UCSD-AML1 (cell line): Measurements from ENCODE around the gene SMG7.
A peak's percentile ranks its signal among the peaks of the same experiment; 100 is the strongest.

ENCODE experiments used
- DNase-seq: peaks from one replicate; lab custom pipeline; 2025; ENCODE audit not compliant: unreplicated experiment; lab: John Stamatoyannopoulos, UW

Gene SMG7

GRCh38 chr1:183470147-183470960, 1.9 kb upstream of the SMG7 start:
- DNase-seq = peak; percentile 84

- peak; percentile 92 for DNase-seq
These were observed 1.1 kb upstream of the SMG7 start for GRCh38 chr1:183470961-183471742.

DNA sequence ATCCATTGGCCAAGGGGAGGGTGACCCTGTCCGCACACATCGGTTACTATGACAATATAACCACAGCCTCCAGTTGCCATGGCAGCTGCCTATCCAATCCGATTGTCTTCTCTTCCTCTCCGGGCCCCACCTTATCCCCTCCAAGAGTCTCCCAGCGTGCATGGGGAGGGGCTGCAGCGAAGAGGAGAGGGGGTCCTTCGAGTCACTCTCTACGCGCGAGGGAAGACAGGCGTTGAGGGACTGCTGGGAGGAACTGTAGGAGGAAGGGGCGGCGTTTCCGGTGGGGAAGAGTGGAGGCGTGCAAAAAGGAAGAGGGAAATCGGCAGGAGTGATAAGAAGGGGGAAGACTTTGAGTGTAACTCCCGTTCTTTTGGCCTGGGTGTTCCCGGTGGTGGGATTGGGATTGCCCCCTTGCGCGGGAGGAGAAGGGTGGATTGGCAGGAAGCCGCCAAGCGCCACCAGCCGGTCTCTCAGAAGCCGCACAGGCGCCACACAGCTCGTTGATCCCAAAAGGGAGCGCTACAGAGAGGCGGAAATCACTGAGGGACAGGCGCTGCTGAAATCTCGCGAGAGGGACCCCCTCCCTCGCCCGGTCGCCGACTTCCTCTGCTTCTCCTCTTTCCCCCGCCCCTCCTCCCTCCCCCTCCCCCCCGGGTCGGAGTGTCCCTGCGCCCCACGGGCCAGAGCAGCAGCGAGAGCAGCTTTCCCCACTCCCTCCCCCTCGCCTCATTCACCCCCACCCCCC, 384 bp upstream of the SMG7 start:
- peak; percentile 96 for DNase-seq

DNA sequence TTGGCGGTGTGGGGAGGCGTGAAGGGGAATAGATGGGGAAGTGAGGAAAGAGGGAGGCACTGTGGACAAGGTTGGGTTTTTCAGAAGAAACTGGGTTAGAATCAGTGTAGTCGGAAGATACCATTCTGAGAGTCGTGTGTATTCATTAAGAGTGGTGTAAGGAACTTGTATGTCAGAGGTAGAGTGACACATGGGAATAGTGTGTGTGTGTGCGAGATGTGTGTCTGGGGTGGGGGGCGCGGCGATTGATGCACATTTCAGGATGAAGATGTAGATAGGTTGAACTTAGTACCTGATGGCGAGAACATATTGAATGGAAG, 878 bp downstream of the SMG7 start:
- DNase-seq = peak; percentile 29

GRCh38 chr1:183476081-183476480, 3.8 kb downstream of the SMG7 start:
- DNase-seq = no peak

DNA sequence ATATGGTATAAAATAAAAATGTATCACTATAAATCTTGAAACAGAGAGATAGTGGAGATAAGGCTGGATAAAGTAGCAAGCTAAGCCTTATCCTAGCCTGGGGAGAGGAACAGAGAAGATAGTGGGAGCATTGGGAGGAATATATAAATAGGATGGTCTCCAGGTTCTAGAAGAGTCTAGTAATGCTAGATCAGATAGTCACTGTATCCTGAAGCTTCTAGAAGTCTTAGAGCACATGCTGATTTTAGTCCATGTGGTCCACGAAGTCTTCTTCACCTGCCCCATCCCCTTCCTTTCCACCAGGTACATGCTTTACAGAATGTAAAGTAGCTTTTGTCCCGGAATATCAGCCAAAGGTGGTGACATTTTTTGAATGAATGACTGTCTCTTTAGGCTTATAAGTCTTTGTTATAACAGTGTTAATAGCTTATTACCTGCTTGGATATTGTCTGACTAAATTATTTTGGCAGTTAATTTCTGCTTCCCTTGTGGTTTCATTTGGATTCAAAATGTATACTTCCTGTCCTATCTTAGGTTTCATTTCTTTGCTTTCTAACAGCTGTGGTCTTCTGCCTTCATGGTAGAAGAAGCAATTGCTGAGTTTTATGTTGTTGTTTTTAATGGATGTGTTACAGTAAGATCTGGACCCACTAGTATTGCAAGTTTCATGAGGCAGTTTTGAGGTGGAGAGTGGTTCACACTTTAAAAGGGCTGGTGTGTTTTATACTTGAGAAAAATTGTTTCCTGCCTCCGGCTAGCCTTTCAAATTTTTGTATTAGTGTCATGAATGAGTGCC, 5.9 kb downstream of the SMG7 start:
- DNase-seq = no peak

DNA sequence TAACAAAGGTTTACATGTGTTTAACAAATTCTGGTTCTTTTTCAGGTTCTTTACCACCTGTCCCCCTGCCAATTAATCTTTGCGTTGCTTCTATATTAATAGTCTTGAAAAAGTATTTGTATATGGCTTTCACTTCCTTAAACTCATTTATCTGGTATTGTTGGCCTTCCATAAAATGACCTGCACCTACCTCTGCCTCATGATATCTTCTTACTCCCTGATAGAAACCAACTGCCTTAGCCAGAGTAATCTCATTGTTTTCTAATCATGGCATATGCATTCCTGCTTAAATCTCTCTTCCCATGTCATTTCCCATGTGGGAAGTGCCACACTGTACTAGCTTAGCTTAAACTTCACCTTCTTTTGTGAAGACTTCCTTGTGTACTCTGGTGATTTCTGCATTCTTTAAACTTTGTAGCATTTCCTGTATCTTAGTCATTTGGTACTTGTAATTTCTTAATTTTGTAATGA, 8.7 kb downstream of the SMG7 start:
- DNase-seq = no peak

DNA sequence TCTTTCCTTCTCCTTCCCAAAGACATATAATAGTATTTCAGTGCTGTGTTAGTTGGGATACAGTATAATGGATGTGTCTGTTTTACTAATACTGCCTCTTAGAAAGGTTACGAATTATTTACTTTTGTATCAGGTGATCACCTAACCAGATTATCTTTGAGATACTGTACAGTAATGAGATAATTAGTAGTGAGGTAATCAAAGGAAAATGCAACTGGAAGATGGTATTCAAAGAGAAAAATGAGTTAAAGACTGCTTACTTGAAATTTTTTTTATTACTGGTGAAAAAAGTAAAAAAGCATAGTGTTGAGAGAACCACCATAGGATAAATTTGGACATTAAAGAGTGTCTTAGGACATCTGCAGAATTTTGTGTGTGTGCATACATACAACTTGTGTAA, 10.9 kb downstream of the SMG7 start:
- no peak for DNase-seq

- no peak for DNase-seq
These were observed 12.0 kb downstream of the SMG7 start for GRCh38 chr1:183484254-183484653.

DNA sequence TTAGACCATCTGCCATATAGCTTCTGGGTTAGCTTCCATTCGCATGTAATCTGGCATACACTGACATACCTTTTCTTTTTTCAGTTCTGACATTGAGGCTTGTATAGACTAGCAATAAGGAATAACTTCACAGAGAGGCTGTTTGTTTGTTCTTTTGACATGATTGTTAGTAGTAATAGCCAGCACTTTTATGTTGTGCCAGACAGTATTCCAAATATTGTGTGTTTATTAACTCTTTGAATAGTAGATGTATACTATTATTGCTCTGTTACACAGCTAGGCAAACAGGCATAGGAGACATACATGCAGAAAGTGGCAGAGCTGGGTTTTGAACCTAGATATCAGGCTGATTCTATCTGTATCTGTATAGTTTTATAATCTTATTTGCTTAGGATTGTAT, 12.6 kb downstream of the SMG7 start:
- DNase-seq = no peak

GRCh38 chr1:183487674-183488442, 15.6 kb downstream of the SMG7 start:
- DNase-seq = no peak

- no peak for DNase-seq
These were observed 18.6 kb downstream of the SMG7 start for GRCh38 chr1:183490932-183491331.

- no peak for DNase-seq
These were observed 21.4 kb downstream of the SMG7 start for GRCh38 chr1:183493540-183494245.

DNA sequence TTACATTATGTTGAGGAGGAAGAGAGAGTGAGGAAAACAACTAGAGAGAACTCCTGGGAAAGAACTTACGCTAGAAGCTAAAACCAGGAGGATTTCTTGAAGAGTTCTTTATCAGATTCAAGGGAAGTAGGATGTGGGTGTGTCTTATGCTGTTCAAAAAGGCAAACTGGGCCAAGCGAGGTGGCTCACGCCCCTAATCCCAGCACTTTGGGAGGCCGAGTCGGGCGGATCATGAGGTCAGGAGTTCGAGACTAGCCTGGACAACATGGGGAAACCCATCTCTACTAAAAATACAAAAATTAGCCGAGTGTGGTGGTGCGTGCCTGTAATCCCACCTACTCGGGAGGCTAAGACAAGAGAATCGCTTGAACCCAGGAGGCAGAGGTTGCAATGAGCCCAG, 23.1 kb downstream of the SMG7 start:
- no peak for DNase-seq

GRCh38 chr1:183497218-183497617, 24.9 kb downstream of the SMG7 start:
- DNase-seq = no peak

DNA sequence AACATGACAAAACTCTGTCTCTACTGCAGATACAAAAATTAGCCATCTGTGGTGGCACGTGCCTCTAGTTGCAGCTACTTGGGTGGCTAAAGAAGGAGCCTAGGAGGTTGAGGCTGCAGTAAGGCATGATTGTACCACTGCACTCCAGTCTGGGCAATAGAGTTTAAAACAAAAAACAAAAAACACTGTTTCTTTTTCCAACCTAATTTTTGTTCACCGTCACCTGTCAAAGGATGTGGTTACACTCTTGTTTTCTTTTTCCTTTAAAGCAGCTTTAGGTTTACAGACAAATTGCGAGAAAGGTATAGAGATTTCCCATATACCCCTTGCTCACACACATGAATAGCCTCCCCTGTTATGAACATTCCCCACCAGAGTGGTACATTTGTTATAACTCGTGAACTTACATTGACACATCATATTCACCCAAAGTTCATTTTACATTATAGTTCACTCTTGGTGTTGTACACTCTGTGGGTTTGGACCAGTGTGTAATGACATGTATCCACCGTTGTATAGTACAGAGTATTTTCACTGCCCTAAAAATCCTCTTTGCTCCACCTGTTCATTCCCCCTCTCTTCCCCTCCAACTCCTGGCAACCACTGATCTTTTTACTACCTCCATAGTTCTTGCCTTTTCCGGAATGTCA, 26.2 kb downstream of the SMG7 start:
- DNase-seq = no peak

DNA sequence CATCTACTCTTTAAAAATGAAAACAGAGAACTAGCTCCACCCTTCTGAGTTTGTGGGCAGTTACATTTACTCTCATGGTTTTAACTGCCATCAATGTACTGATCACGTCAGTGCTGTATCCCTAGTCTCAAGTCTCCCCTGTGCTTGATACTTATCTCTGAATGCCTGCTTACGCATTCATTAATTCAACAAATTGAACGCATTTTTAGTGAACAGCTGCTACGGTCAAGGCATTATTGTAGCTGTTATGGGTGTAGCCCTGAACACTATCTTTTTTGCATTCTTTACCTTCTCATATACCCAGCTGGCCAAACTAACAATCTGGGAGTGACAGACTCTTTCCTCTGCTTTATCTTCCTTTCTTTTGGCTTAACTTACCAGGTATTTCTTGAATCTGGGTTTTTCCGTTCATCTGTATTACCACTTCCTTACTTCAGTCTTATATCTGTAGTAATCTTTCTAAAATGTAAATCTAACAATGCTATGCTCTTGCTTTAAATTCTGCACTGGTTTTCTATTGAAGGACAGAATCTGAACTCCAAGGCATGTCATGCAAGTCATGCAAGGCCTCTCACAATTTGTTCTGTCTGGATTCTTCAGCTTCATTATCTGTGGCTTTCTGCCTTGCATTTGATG, 33.3 kb downstream of the SMG7 start:
- no peak for DNase-seq

DNA sequence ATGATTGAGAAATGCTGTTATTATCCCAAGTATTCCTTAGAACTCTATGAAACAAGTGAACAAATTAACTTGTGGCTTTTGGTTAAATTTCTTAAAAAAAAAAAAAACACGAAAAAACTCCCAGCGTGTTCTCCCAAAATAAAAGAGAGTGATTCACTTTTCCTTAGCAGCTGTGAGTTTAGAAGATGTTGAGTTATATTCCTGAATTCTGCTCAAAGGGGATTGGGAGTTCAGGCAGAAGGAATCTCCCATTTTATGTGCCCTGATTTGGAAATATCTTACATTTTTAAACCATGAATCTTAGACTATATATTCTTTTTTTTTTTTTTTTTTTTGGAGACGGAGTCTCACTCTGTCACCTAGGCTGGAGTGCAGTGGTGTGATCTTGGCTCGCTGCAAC, 34.3 kb downstream of the SMG7 start:
- DNase-seq = no peak

DNA sequence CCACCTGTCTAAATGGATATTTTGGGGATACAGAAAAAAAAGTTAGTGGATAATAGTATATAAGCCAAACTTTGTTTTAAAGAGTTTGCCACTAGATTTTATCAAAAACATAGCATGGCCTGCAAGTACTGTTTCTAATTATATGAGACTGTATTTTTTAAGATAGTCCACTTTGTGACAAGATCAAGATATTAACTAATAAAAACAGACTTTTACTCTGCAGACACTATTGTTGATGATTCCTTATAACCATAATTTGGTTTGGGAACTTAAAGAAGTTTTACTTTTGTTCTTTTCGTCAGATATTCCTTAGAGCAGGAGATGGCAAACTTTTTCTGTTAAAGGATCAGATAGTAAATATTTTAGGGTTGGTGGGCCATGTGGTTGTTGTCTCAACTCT, 36.4 kb downstream of the SMG7 start:
- DNase-seq = no peak
